CD14-positive monocyte (primary cell): ENCODE results near the gene PSMD12. TPM values are rescaled to one million over a fixed set of nuclear protein-coding genes. Genes with fewer than 3 reads are reported as not detected.

Experiments used
- DNase-seq, 3 donors: peaks; one replicate each; pipeline ENCODE4 v3.0.0-alpha.2; 2011 to 2022
- H2AFZ ChIP-seq: 2 replicates; pipeline ENCODE4 v1.6.0; 2012; ENCODE audit warnings: mild to moderate bottlenecking, low read depth, low read length, inconsistent platforms; ENCODE audit not compliant: insufficient read depth, poor library complexity, severe bottlenecking
- H3K27ac ChIP-seq, 2 donors: 1 replicate in 1 of 2; 2 replicates in 1 of 2; pipeline ENCODE4 v1.5.1; 2012 to 2013; ENCODE audit warnings: low read length in 2 of 2, control low read depth in 1 of 2, inconsistent platforms in 1 of 2, low read depth in 1 of 2, mild to moderate bottlenecking in 1 of 2
- H3K27me3 ChIP-seq, 2 donors: one replicate each; pipeline versions ENCODE4 v1.6.0 to v1.6.1; 2011 to 2013; ENCODE audit warnings: low read length in 2 of 2; ENCODE audit not compliant: control insufficient read depth in 2 of 2, insufficient read depth in 2 of 2
- H3K36me3 ChIP-seq, 2 donors: replicated peaks in 1 of 2; 1 replicate in 1 of 2; 2 replicates in 1 of 2; pipeline versions ENCODE4 v1.5.1 to v1.6.1; 2012 to 2013; ENCODE audit warnings: low read length in 2 of 2, control low read depth in 1 of 2, inconsistent platforms in 1 of 2, mild to moderate bottlenecking in 1 of 2; ENCODE audit not compliant: insufficient read depth in 2 of 2, control insufficient read depth in 1 of 2
- H3K4me1 ChIP-seq, 2 donors: 1 replicate in 1 of 2; 2 replicates in 1 of 2; pipeline versions ENCODE4 v1.5.1 to v1.6.1; 2012 to 2013; ENCODE audit warnings: low read length in 2 of 2, control low read depth in 1 of 2, inconsistent platforms in 1 of 2, mild to moderate bottlenecking in 1 of 2, moderate library complexity in 1 of 2; ENCODE audit not compliant: insufficient read depth in 2 of 2, control insufficient read depth in 1 of 2
- H3K4me2 ChIP-seq: replicated peaks from 2 replicates; pipeline ENCODE3; 2012; ENCODE audit warnings: low read length, moderate library complexity, mild to moderate bottlenecking; ENCODE audit not compliant: poor library complexity, severe bottlenecking; ENCODE audit errors: extremely low read depth
- H3K4me3 ChIP-seq, 3 experiments: fragments of 200-600 bp in 1 of 3; sonication (generic) in 1 of 3; replicated peaks in 1 of 3; 1 replicate in 2 of 3; 2 replicates in 1 of 3; pipeline ENCODE4 v1.5.1; 2011 to 2013; ENCODE audit warnings: low read length in 3 of 3, mild to moderate bottlenecking in 3 of 3, control low read depth in 2 of 3, low read depth in 2 of 3, inconsistent platforms in 1 of 3, moderate library complexity in 1 of 3
- H3K79me2 ChIP-seq: 2 replicates; pipeline ENCODE4 v1.6.0; 2012; ENCODE audit warnings: mild to moderate bottlenecking, control low read depth, inconsistent platforms, low read length, moderate library complexity; ENCODE audit not compliant: insufficient read depth
- H3K9ac ChIP-seq: 2 replicates; pipeline ENCODE4 v1.6.0; 2017; ENCODE audit warnings: low read length, mild to moderate bottlenecking; ENCODE audit not compliant: insufficient read depth, poor library complexity, severe bottlenecking
- H3K9me3 ChIP-seq, 2 donors: replicated peaks in 1 of 2; 1 replicate in 1 of 2; 2 replicates in 1 of 2; pipeline versions ENCODE4 v1.5.1 to v1.6.1; 2012 to 2013; ENCODE audit warnings: low read length in 2 of 2, control low read depth in 1 of 2; ENCODE audit not compliant: control insufficient read depth in 1 of 2, insufficient read depth in 1 of 2
- H4K20me1 ChIP-seq: 2 replicates; pipeline ENCODE4 v1.6.0; 2012; ENCODE audit warnings: mild to moderate bottlenecking, low read length, control low read depth, moderate library complexity; ENCODE audit not compliant: insufficient read depth
- H3K27ac Mint-ChIP-seq, 7 donors: one replicate each; pipeline ENCODE4 v1.8.0; 2020; ENCODE audit warnings: mild to moderate bottlenecking in 7 of 7, mixed read lengths in 7 of 7, moderate library complexity in 6 of 7, inconsistent platforms in 2 of 7
- H3K27me3 Mint-ChIP-seq, 3 donors: one replicate each; pipeline ENCODE4 v1.8.0; 2021 to 2022; ENCODE audit warnings: low read depth in 3 of 3, mild to moderate bottlenecking in 3 of 3, mixed read lengths in 3 of 3, moderate library complexity in 3 of 3, inconsistent platforms in 1 of 3
- H3K36me3 Mint-ChIP-seq, 2 donors: one replicate each; pipeline ENCODE4 v1.8.0; 2020; ENCODE audit warnings: mixed read lengths in 2 of 2, inconsistent platforms in 1 of 2, mild to moderate bottlenecking in 1 of 2
- H3K4me1 Mint-ChIP-seq: one replicate; pipeline ENCODE4 v1.8.0; 2020; ENCODE audit warnings: mild to moderate bottlenecking, mixed read lengths
- H3K4me3 Mint-ChIP-seq, 2 donors: one replicate each; pipeline ENCODE4 v1.8.0; 2020; ENCODE audit warnings: mild to moderate bottlenecking in 2 of 2, mixed read lengths in 2 of 2, moderate library complexity in 1 of 2
- H3K9me3 Mint-ChIP-seq, 7 donors: one replicate each; pipeline ENCODE4 v1.8.0; 2020 to 2022; ENCODE audit warnings: mixed read lengths in 7 of 7, mild to moderate bottlenecking in 6 of 7, moderate library complexity in 6 of 7, inconsistent platforms in 2 of 7
- WGBS: methylation state at CpG from one replicate; pipeline ENCODE4 v1.1.5; 2013; ENCODE audit warnings: missing lambda C conversion rate; ENCODE audit not compliant: insufficient coverage; 5-methylcytosine and 5-hydroxymethylcytosine counted together
- intact Hi-C, 2 donors: fragments of 100-400 bp; cut with micrococcal nuclease; formaldehyde crosslinking; loops; one replicate each; pipeline versions ENCODE4 v1.15.0 to v1.15.1; 2023
- polyA plus RNA-seq, 3 donors: library from polyadenylated mRNA; depleted of rRNA in 1 of 3; unstranded in 2 of 3; stranded (reverse) in 1 of 3; fragments of 300-500 nt in 2 of 3; fragments of >200 nt in 1 of 3; fragmentation: Illumina TruSeq in 2 of 3; gene quantifications; 1 replicate in 2 of 3; 2 replicates in 1 of 3; pipeline ENCODE4 v1.2.3, GENCODE V29; 2012 to 2021
- TF ChIP-seq, protein P1 (sequence below): fragments of 200-600 bp; IDR thresholded peaks from one replicate; pipeline ENCODE4 v1.8.0; 2022; ENCODE audit warnings: antibody characterized with exemption, mild to moderate bottlenecking

The PSMD12 gene
- polyA plus RNA-seq, 3 donors, result 16.2 to 30.7 (median 17.8) TPM

DNA sequence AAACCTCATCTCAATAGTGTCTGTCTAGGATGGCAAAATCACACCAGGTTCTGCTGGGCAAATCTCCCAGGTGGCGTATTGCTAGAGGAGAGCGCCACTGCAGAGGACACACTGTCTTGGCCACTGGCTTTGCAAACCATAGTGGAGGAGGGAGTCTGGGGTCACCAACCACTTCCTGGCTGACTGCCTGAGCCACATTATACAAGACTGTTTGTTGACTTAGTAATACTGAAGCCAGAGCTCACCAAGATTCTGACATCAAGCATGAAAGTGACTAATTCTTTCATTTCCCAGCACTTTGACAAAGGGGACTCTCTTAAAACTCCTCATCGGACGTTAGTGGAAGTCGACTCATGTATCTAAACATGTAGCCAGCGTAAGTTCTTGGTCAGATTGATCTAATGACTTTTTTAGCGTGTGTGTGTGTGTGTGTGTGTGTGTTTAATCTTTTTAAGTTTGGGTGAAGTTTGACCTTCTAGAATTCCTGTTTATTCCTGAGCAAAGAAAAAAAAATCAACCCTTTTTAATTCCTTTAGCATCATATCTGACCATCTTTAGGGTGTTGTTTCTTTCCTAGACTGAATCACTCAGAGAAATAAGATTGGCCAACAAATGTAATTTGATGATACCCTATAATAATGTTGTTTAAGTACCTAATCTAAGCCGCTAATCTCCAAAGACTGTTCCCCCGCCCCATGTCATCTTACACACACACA is 24.4 kb upstream of the PSMD12 start:
- H3K4me2 ChIP-seq, result no peak overlapping the region
- no peak overlapping the region for H3K27ac ChIP-seq
- peak overlapping the region in 5 of 7 donors; percentile 20 to 84 (median 53) for H3K27ac Mint-ChIP-seq

DNA sequence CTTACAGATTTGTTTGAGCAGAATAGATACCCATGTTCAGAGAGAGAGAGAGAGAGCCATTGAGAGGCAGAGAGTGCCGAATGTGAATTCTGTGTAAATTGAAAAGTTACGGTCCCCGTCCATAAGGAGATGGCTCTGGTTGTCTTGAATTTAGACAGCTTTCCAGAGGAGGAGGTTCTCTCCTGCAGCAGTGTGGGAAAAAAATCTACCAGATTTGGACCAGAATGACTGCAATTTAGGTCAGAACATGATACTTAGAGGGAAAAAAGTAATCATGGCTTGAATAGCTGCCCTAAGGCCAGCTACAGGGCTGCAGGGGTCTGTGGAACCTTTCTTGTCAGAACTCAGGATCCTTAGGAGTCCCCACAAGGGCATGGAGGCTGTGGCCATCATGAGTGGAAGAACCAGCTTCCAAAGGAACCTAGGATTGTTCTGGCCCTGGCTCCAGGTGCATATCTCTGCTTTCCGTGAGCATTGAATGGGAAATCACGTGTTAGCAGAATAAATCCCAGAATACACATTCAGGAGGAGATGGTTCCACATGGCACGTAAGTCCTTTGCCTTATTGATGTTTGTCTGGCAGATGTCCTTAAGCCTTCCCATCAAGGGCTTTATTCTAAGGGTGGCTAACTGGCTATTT is 23.7 kb upstream of the PSMD12 start:
- H3K4me3 Mint-ChIP-seq, result no peak overlapping the region
- no peak overlapping the region for H2AFZ ChIP-seq
- H3K4me3 ChIP-seq, result no peak overlapping the region
- peaks cover 0 to 2% (median 0%) of the 10 kb centered on the region in 7 donors for H3K9me3 Mint-ChIP-seq
- no peak overlapping the region for H3K9ac ChIP-seq
- H4K20me1 ChIP-seq, result peaks cover 50% of the 10 kb centered on the region
- intact Hi-C loops, result loop anchor here in 1 of 2 donors (5.0 kb wide), 1 partner anchor 87 kb away; no protein-coding TSS in a partner anchor
- H3K27ac Mint-ChIP-seq, result peak overlapping the region in 3 of 7 donors; percentile 68 to 84 (median 69)
- H3K36me3 Mint-ChIP-seq, result peaks cover 7 to 30% of the 10 kb centered on the region in 2 donors
- no peak overlapping the region for H3K4me2 ChIP-seq
- H3K9me3 ChIP-seq, result peaks cover 0 to under 1% of the 10 kb centered on the region in 2 donors
- no peak for DNase-seq
- H3K36me3 ChIP-seq, result peaks cover 0 to 5% of the 10 kb centered on the region in 2 donors
- H3K4me1 Mint-ChIP-seq, result peaks cover 18% of the 10 kb centered on the region
- H3K27me3 ChIP-seq, result no peaks in the 10 kb centered on the region
- peaks cover 42% of the 10 kb centered on the region for H3K79me2 ChIP-seq
- 100% methylated on average over 5 of the region's 6 CpGs for WGBS
- H3K27ac ChIP-seq, result no peak overlapping the region
- peaks cover 0 to 5% (median 0%) of the 10 kb centered on the region in 3 donors for H3K27me3 Mint-ChIP-seq
- TF ChIP-seq, protein P1, sequence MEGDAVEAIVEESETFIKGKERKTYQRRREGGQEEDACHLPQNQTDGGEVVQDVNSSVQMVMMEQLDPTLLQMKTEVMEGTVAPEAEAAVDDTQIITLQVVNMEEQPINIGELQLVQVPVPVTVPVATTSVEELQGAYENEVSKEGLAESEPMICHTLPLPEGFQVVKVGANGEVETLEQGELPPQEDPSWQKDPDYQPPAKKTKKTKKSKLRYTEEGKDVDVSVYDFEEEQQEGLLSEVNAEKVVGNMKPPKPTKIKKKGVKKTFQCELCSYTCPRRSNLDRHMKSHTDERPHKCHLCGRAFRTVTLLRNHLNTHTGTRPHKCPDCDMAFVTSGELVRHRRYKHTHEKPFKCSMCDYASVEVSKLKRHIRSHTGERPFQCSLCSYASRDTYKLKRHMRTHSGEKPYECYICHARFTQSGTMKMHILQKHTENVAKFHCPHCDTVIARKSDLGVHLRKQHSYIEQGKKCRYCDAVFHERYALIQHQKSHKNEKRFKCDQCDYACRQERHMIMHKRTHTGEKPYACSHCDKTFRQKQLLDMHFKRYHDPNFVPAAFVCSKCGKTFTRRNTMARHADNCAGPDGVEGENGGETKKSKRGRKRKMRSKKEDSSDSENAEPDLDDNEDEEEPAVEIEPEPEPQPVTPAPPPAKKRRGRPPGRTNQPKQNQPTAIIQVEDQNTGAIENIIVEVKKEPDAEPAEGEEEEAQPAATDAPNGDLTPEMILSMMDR, result no peak
- no peaks in the 10 kb centered on the region for H3K4me1 ChIP-seq

More for the DNA sequence above, 24.4 kb upstream of the PSMD12 start:
- H3K9me3 Mint-ChIP-seq, result no peaks in the 10 kb centered on the region
- no peak overlapping the region for H2AFZ ChIP-seq
- H3K36me3 ChIP-seq, result peaks cover 0 to 5% of the 10 kb centered on the region in 2 donors
- no peak overlapping the region for H3K9ac ChIP-seq
- H3K27me3 ChIP-seq, result no peaks in the 10 kb centered on the region
- no peak overlapping the region for H3K4me3 ChIP-seq
- DNase-seq, result peak in 2 of 3 donors; percentile 38 to 59
- intact Hi-C loops, result loop anchor here in 1 of 2 donors (5.0 kb wide), 1 partner anchor 86 kb away; no protein-coding TSS in a partner anchor
- peaks cover 0 to 5% (median 0%) of the 10 kb centered on the region in 3 donors for H3K27me3 Mint-ChIP-seq
- peak overlapping the region in 1 of 2 donors; percentile 1 for H3K4me3 Mint-ChIP-seq
- no peaks in the 10 kb centered on the region for H3K9me3 ChIP-seq
- peaks cover 36% of the 10 kb centered on the region for H3K79me2 ChIP-seq
- WGBS, result 83% methylated on average over 2 of the region's 9 CpGs
- no peaks in the 10 kb centered on the region for H3K4me1 ChIP-seq
- TF ChIP-seq, protein P1, result no peak
- H4K20me1 ChIP-seq, result peaks cover 43% of the 10 kb centered on the region
- H3K36me3 Mint-ChIP-seq, result peaks cover 7 to 28% of the 10 kb centered on the region in 2 donors
- H3K4me1 Mint-ChIP-seq, result peaks cover 18% of the 10 kb centered on the region
